Body of pancreas (tissue), 4 donors: Measurements from ENCODE around the gene IQCN.

ENCODE experiments used
- POLR2A ChIP-seq, 3 donors: fragments of 450-650 bp; IDR thresholded peaks; one replicate each; pipeline ENCODE4 v1.6.1; 2016; ENCODE audit warnings: antibody characterized with exemption in 3 of 3, mild to moderate bottlenecking in 2 of 3
- TF ChIP-seq, protein P1 (sequence below), 7 experiments: fragments of 450-650 bp in 4 of 7; fragments of 200-600 bp in 3 of 7; sonication (generic) in 3 of 7; IDR thresholded peaks; one replicate each; pipeline ENCODE4 v1.5.1; 2016 to 2019; ENCODE audit warnings: antibody characterized with exemption in 7 of 7

DNA sequence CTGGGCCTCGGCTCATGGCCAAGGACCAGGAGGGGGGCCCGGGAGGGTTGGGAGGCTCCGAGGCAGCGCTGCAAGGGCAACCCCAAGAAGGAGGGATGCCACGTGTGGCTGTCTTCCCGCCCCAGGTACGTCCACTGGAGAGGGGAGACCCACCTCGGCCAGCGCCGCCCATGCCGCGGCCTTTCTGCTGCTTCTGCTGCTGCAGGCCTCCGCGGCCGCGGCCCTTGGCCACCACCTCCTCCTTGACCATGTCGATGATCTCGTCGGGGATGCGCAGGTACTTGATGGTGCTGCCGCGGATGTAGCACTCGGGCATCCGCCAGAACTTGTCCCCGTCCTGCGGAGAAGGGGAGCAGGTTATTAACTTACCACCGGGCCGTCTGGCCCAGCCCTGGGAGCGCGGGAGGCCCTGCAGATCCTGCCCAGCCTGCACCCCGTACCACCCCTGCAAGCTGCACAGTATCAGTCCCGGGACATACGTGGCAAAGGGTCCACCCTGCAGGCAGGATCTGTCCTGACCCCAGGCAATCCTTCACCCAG is 35.3 kb upstream of the IQCN start:
- TF ChIP-seq, protein P1, sequence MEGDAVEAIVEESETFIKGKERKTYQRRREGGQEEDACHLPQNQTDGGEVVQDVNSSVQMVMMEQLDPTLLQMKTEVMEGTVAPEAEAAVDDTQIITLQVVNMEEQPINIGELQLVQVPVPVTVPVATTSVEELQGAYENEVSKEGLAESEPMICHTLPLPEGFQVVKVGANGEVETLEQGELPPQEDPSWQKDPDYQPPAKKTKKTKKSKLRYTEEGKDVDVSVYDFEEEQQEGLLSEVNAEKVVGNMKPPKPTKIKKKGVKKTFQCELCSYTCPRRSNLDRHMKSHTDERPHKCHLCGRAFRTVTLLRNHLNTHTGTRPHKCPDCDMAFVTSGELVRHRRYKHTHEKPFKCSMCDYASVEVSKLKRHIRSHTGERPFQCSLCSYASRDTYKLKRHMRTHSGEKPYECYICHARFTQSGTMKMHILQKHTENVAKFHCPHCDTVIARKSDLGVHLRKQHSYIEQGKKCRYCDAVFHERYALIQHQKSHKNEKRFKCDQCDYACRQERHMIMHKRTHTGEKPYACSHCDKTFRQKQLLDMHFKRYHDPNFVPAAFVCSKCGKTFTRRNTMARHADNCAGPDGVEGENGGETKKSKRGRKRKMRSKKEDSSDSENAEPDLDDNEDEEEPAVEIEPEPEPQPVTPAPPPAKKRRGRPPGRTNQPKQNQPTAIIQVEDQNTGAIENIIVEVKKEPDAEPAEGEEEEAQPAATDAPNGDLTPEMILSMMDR (IDR thresholded peaks at IDR 0.05), result no peak
- no peak for TF ChIP-seq POLR2A (IDR thresholded peaks at IDR 0.05)
